H9 (cell line): ENCODE data around the gene THTPA. TPM values are rescaled to one million over a fixed set of nuclear protein-coding genes. Genes with fewer than 3 reads are reported as not detected.

Source experiments
- DNase-seq: peaks from one replicate; pipeline ENCODE4 v3.0.0-alpha.2; 2017
- H2AFZ ChIP-seq: one replicate; pipeline ENCODE4 v1.6.1; 2013; ENCODE audit warnings: mild to moderate bottlenecking, low read length, control low read depth, moderate library complexity
- H2AK5ac ChIP-seq: 2 replicates; pipeline ENCODE4 v1.6.1; 2013; ENCODE audit warnings: low read length, control low read depth, mixed read lengths; ENCODE audit not compliant: insufficient read length
- H2BK120ac ChIP-seq: one replicate; pipeline ENCODE4 v1.6.1; 2013; ENCODE audit warnings: low read depth, mild to moderate bottlenecking, low read length, control low read depth, inconsistent platforms; ENCODE audit not compliant: poor library complexity, severe bottlenecking
- H2BK12ac ChIP-seq: 2 replicates; pipeline ENCODE4 v1.6.1; 2013; ENCODE audit warnings: low read length, control low read depth, mixed read lengths, low read depth; ENCODE audit not compliant: insufficient read length
- H2BK15ac ChIP-seq: 2 replicates; pipeline ENCODE4 v1.6.1; 2013; ENCODE audit warnings: low read depth, low read length, control low read depth
- H2BK20ac ChIP-seq: one replicate; pipeline ENCODE4 v1.6.1; 2013; ENCODE audit warnings: low read depth, mild to moderate bottlenecking, low read length, control low read depth, inconsistent platforms; ENCODE audit not compliant: poor library complexity, severe bottlenecking
- H2BK5ac ChIP-seq: 2 replicates; pipeline ENCODE4 v1.6.1; 2013; ENCODE audit warnings: low read length, control low read depth, mixed read lengths; ENCODE audit not compliant: insufficient read length
- H3K14ac ChIP-seq: 2 replicates; pipeline ENCODE4 v1.6.1; 2013; ENCODE audit warnings: low read length, control low read depth; ENCODE audit not compliant: insufficient read depth
- H3K18ac ChIP-seq: 2 replicates; pipeline ENCODE4 v1.6.1; 2013; ENCODE audit warnings: low read depth, mild to moderate bottlenecking, mixed read lengths, low read length, control low read depth; ENCODE audit not compliant: insufficient read length
- H3K23ac ChIP-seq: 2 replicates; pipeline ENCODE4 v1.6.1; 2013; ENCODE audit warnings: low read length, control low read depth, mixed read lengths, low read depth; ENCODE audit not compliant: insufficient read length
- H3K23me2 ChIP-seq: 2 replicates; pipeline ENCODE4 v1.6.1; 2013; ENCODE audit warnings: low read depth, mild to moderate bottlenecking, mixed read lengths, low read length, control low read depth; ENCODE audit not compliant: insufficient read length, poor library complexity, severe bottlenecking
- H3K27ac ChIP-seq: 2 replicates; pipeline ENCODE4 v1.5.1; 2013; ENCODE audit warnings: low read length, control low read depth, mixed read lengths, low read depth; ENCODE audit not compliant: insufficient read length
- H3K27me3 ChIP-seq: 2 replicates; pipeline ENCODE4 v1.6.1; 2013; ENCODE audit warnings: low read length, control low read depth, inconsistent platforms; ENCODE audit not compliant: insufficient read depth
- H3K4ac ChIP-seq: 2 replicates; pipeline ENCODE4 v1.6.1; 2013; ENCODE audit warnings: low read depth, mild to moderate bottlenecking, control low read depth, inconsistent platforms, low read length, moderate library complexity
- H3K4me1 ChIP-seq: 2 replicates; pipeline ENCODE4 v1.6.1; 2013; ENCODE audit warnings: low read length, control low read depth, inconsistent platforms; ENCODE audit not compliant: insufficient read depth
- H3K4me2 ChIP-seq: 2 replicates; pipeline ENCODE4 v1.6.1; 2013; ENCODE audit warnings: low read length, control low read depth, mixed read lengths; ENCODE audit not compliant: insufficient read length, insufficient read depth
- H3K56ac ChIP-seq: 2 replicates; pipeline ENCODE4 v1.6.1; 2013; ENCODE audit warnings: low read depth, mild to moderate bottlenecking, mixed read lengths, low read length, control low read depth; ENCODE audit not compliant: insufficient read length
- H3K79me1 ChIP-seq: 2 replicates; pipeline ENCODE4 v1.6.1; 2013; ENCODE audit warnings: low read depth, mild to moderate bottlenecking, moderate library complexity, low read length, control low read depth, inconsistent platforms; ENCODE audit not compliant: insufficient read depth, poor library complexity, severe bottlenecking
- H3K79me2 ChIP-seq: 2 replicates; pipeline ENCODE4 v1.6.1; 2013; ENCODE audit warnings: low read length, control low read depth, inconsistent platforms; ENCODE audit not compliant: insufficient read depth
- H3K9ac ChIP-seq: 2 replicates; pipeline ENCODE4 v1.6.1; 2013; ENCODE audit warnings: low read length, control low read depth, mixed read lengths; ENCODE audit not compliant: insufficient read length; ENCODE audit errors: extremely low read depth
- H3K9me3 ChIP-seq: one replicate; pipeline ENCODE4 v1.6.1; 2013; ENCODE audit warnings: low read depth, low read length, inconsistent platforms; ENCODE audit not compliant: control insufficient read depth
- H3T11ph ChIP-seq: one replicate; pipeline ENCODE4 v1.6.1; 2013; ENCODE audit warnings: mild to moderate bottlenecking, low read length, control low read depth, inconsistent platforms
- H4K20me1 ChIP-seq: one replicate; pipeline ENCODE4 v1.6.1; 2013; ENCODE audit not compliant: control insufficient read depth, insufficient read length, insufficient read depth
- H4K5ac ChIP-seq: 2 replicates; pipeline ENCODE4 v1.6.1; 2013; ENCODE audit warnings: low read depth, mild to moderate bottlenecking, mixed read lengths, low read length, control low read depth; ENCODE audit not compliant: insufficient read length
- H4K8ac ChIP-seq: replicated peaks from 2 replicates; pipeline ENCODE4 v1.6.1; 2013; ENCODE audit warnings: low read length, control low read depth, mixed read lengths, low read depth; ENCODE audit not compliant: insufficient read length
- H4K91ac ChIP-seq: 2 replicates; pipeline ENCODE4 v1.6.1; 2013; ENCODE audit warnings: low read depth, mild to moderate bottlenecking, moderate library complexity, mixed read lengths, low read length, control low read depth; ENCODE audit not compliant: insufficient read length
- H3K27ac Mint-ChIP-seq, 3 experiments: 2 replicates in 2 of 3; 3 replicates in 1 of 3; pipeline ENCODE4 v1.8.0; 2020 to 2021; ENCODE audit warnings: mixed read lengths in 3 of 3, mild to moderate bottlenecking in 1 of 3, moderate library complexity in 1 of 3
- H3K27me3 Mint-ChIP-seq: 2 replicates; pipeline ENCODE4 v1.8.0; 2021; ENCODE audit warnings: low read depth, mild to moderate bottlenecking, moderate library complexity, mixed read lengths
- H3K36me3 Mint-ChIP-seq, 3 experiments: 2 replicates in 2 of 3; 3 replicates in 1 of 3; pipeline ENCODE4 v1.8.0; 2020 to 2021; ENCODE audit warnings: low read depth in 3 of 3, mixed read lengths in 3 of 3; ENCODE audit not compliant: insufficient read depth in 1 of 3
- H3K4me1 Mint-ChIP-seq, 2 experiments: 2 replicates each; pipeline ENCODE4 v1.8.0; 2020; ENCODE audit warnings: mixed read lengths in 2 of 2
- H3K4me3 Mint-ChIP-seq, 2 experiments: 2 replicates in 1 of 2; 3 replicates in 1 of 2; pipeline ENCODE4 v1.8.0; 2020 to 2021; ENCODE audit warnings: mild to moderate bottlenecking in 2 of 2, mixed read lengths in 2 of 2, moderate library complexity in 1 of 2
- H3K9me3 Mint-ChIP-seq, 2 experiments: 2 replicates in 1 of 2; 3 replicates in 1 of 2; pipeline ENCODE4 v1.8.0; 2020; ENCODE audit warnings: mild to moderate bottlenecking in 2 of 2, mixed read lengths in 2 of 2, moderate library complexity in 1 of 2
- CTCF ChIP-seq: fragments of 200-600 bp; sonication (generic); conservative IDR thresholded peaks from 3 replicates; pipeline ENCODE4 v1.8.0; 2021; ENCODE audit warnings: antibody characterized with exemption, mild to moderate bottlenecking
- WGBS: extraction: QIAGEN DNeasy Blood & Tissue Kit; methylation state at CpG from one replicate; pipeline ENCODE4 v1.1.7; 2013; ENCODE audit warnings: missing lambda C conversion rate, low lambda C conversion rate, mixed read lengths; ENCODE audit not compliant: insufficient read length; ENCODE audit errors: extremely low coverage; 5-methylcytosine and 5-hydroxymethylcytosine counted together
- total RNA-seq: library from RNA; stranded (reverse); gene quantifications from 2 replicates; pipeline ENCODE4 v1.2.1, GENCODE V29; 2021

Gene THTPA
- total RNA-seq, 1 experiment from 2014 or later = 15.6 TPM

- WGBS = no CpG with 5 or more reads among the region's 1 CpG
- H3K18ac ChIP-seq = no peak overlapping the region
- Mint-ChIP-seq H3K27me3 (peaks cover 4% of the 10 kb centered on the region), H3K36me3 (no peaks in the 10 kb centered on the region), H3K9me3 (peaks cover 2 to 26% of the 10 kb centered on the region in 2 experiments; a peak in 1 of 5 replicates), H3K27ac (no peak overlapping the region), H3K4me3 (no peak overlapping the region), H3K4me1 (no peaks in the 10 kb centered on the region)
- H3K4ac ChIP-seq = no peak overlapping the region
- H3K23me2 ChIP-seq = no peaks in the 10 kb centered on the region
- no peak overlapping the region for H2BK12ac ChIP-seq
- H3T11ph ChIP-seq = no peak overlapping the region
- no peak overlapping the region for H2BK5ac ChIP-seq
- H2AK5ac ChIP-seq = no peak overlapping the region
- H4K8ac ChIP-seq = no peak overlapping the region
- H4K20me1 ChIP-seq = no peaks in the 10 kb centered on the region
- no peak overlapping the region; the same call in 1 of the 2 replicates for H3K14ac ChIP-seq
- no peak overlapping the region for H2BK20ac ChIP-seq
- H2AFZ ChIP-seq = no peak overlapping the region
- no peaks in the 10 kb centered on the region for H3K4me1 ChIP-seq
- H4K5ac ChIP-seq = no peak overlapping the region
- no peak overlapping the region for H4K91ac ChIP-seq
- H3K79me2 ChIP-seq = no peaks in the 10 kb centered on the region
- DNase-seq = no peak
- no peak overlapping the region for H2BK120ac ChIP-seq
- no peak overlapping the region for H3K9ac ChIP-seq
- no peaks in the 10 kb centered on the region for H3K9me3 ChIP-seq
- no peak for TF ChIP-seq CTCF
- H3K4me2 ChIP-seq = no peak overlapping the region
- H3K27ac ChIP-seq = no peak overlapping the region
- no peak overlapping the region for H3K56ac ChIP-seq
- H2BK15ac ChIP-seq = no peak overlapping the region
- no peak overlapping the region for H3K23ac ChIP-seq
- H3K27me3 ChIP-seq = no peaks in the 10 kb centered on the region
- H3K79me1 ChIP-seq = no peaks in the 10 kb centered on the region
These were observed 45.7 kb downstream of the THTPA start for GRCh38 chr14:23601845-23602180.
